Tibial nerve (tissue), 4 donors: ENCODE measurements around the gene COA6.

Experiments used
- CTCF ChIP-seq, 5 experiments: fragments of 200-600 bp in 3 of 5; fragments of 450-650 bp in 2 of 5; sonication (generic) in 3 of 5; IDR thresholded peaks; one replicate each; pipeline ENCODE4 v1.5.1; 2016 to 2019; ENCODE audit warnings: antibody characterized with exemption in 5 of 5, mild to moderate bottlenecking in 3 of 5, moderate library complexity in 2 of 5
- EP300 ChIP-seq, 2 donors: sonication (generic); formaldehyde crosslinking; IDR thresholded peaks; one replicate each; pipeline ENCODE4 v1.6.1; 2017; ENCODE audit warnings: antibody characterized with exemption in 2 of 2, mild to moderate bottlenecking in 1 of 2
- POLR2A ChIP-seq, 2 donors: fragments of 450-650 bp; IDR thresholded peaks; one replicate each; pipeline ENCODE4 v1.6.1; 2017; ENCODE audit warnings: antibody characterized with exemption in 2 of 2, mild to moderate bottlenecking in 2 of 2, moderate library complexity in 2 of 2

- TF ChIP-seq CTCF (IDR thresholded peaks at IDR 0.05) (no peak), POLR2A (IDR thresholded peaks at IDR 0.05) (no peak), EP300 (IDR thresholded peaks at IDR 0.05) (no peak)
Observed at GRCh38 chr1:234386122-234386521, 12.9 kb downstream of the COA6 start.
